GM21825 (cell line): Measurements from ENCODE around the gene HOXD8.

ENCODE experiments used
- ATAC-seq: cut with Tn5 transposase; IDR thresholded peaks from one replicate; pipeline ENCODE4 v1.9.1; 2021; ENCODE audit warnings: mild to moderate bottlenecking, moderate library complexity; ENCODE audit not compliant: unreplicated experiment

The HOXD8 gene

GRCh38 chr2:176157499-176158185 is 28.1 kb downstream of the HOXD8 start:
- no peak for ATAC-seq

- no peak for ATAC-seq
Observed at GRCh38 chr2:176158186-176158591, 28.7 kb downstream of the HOXD8 start.

GRCh38 chr2:176158855-176159662 is 29.6 kb downstream of the HOXD8 start:
- no peak for ATAC-seq

- ATAC-seq = no peak
Observed at GRCh38 chr2:176159663-176160250, 30.3 kb downstream of the HOXD8 start.

GRCh38 chr2:176160251-176160985 is 30.9 kb downstream of the HOXD8 start:
- no peak for ATAC-seq

- no peak for ATAC-seq
Observed at GRCh38 chr2:176160986-176161824, 31.7 kb downstream of the HOXD8 start.

GRCh38 chr2:176161825-176162626 is 32.5 kb downstream of the HOXD8 start:
- ATAC-seq = no peak

- ATAC-seq = no peak
Observed at GRCh38 chr2:176162911-176163671, 33.6 kb downstream of the HOXD8 start.

- no peak for ATAC-seq
Observed at GRCh38 chr2:176163672-176164056, 34.2 kb downstream of the HOXD8 start.

- no peak for ATAC-seq
Observed at GRCh38 chr2:176164201-176164600, 34.7 kb downstream of the HOXD8 start.

GRCh38 chr2:176164611-176165369 is 35.3 kb downstream of the HOXD8 start:
- no peak for ATAC-seq

- ATAC-seq = no peak
Observed at GRCh38 chr2:176165370-176166050, 36.0 kb downstream of the HOXD8 start.

- ATAC-seq = no peak
Observed at GRCh38 chr2:176166272-176166671, 36.8 kb downstream of the HOXD8 start.

- ATAC-seq = no peak
Observed at GRCh38 chr2:176167398-176167797, 37.9 kb downstream of the HOXD8 start.

GRCh38 chr2:176169181-176169580 is 39.7 kb downstream of the HOXD8 start:
- no peak for ATAC-seq

- ATAC-seq = no peak
Observed at GRCh38 chr2:176169711-176170110, 40.2 kb downstream of the HOXD8 start.

GRCh38 chr2:176170602-176171305 is 41.2 kb downstream of the HOXD8 start:
- no peak for ATAC-seq
